ENCODE results near the gene CSAD. TPM values are rescaled to one million over a fixed set of nuclear protein-coding genes. Genes with fewer than 3 reads are reported as not detected.
A peak's percentile ranks its signal among the peaks of the same experiment; 100 is the strongest.

The CSAD gene
- total RNA-seq, 4 donors from 2014 or later: 4.1 to 67.6 (median 42.6) TPM

DNA sequence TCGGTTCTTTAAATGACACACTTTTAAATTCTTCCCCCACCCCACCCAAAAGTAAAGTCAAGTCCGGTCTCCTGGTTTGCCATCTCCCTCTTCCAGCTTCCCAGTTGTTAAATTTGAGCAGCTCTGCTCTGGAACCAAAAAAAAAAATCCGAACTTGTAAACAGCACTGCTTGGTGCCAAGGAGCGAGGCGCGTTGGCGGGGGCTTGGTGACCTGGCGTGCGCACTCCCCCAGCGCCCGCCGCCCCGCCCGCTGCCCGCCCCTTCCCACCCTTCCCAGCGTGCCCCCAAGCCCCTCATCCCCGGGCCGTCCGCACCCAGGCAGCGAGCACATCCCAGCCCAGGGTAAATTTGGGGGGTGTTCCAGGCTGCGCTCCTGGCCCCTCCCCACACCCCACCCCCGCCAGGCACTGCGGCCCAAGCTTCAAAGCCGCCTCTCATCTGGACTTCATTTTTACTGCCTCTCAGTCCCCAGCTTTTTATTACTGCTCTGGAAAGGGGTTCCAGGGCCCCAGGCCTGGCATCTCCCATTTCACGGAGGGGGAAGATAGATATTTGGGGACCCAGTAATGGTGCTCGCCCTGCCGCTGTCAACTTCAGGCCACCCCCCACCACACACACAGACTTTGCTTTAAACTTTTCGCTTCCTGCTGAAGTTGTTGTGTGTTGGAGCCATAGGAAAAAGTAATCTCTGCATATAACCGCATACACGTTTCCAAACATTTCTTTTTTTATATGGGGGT is 38.0 kb upstream of the CSAD start:
- H3K27ac ChIP-seq: peak overlapping the region; percentile 99
- peak overlapping the region; percentile 73 to 78 for H3K4me3 ChIP-seq
- intact Hi-C loops (cut with DNase I; ENCODE audit: low total_unique reads): loop anchor here (5.0 to 10.0 kb wide), 2 partner anchors 34 to 66 kb away; a partner anchor contains a TSS
- DNase-seq: no peak
- H3K27me3 ChIP-seq: no peaks in the 10 kb centered on the region
- H3K36me3 ChIP-seq: no peaks in the 10 kb centered on the region
- no peak for TF ChIP-seq POLR2A (IDR thresholded peaks at IDR 0.05)
- TF ChIP-seq CTCF (IDR thresholded peaks at IDR 0.05): no peak
- H3K9me3 ChIP-seq: no peaks in the 10 kb centered on the region
- H3K4me1 ChIP-seq: peaks cover 0 to 36% of the 10 kb centered on the region in 2 donors

GRCh38 chr12:53217931-53218307 is 37.2 kb upstream of the CSAD start:
- TF ChIP-seq POLR2A (IDR thresholded peaks at IDR 0.05) (no peak), CTCF (IDR thresholded peaks at IDR 0.05) (no peak)
- Histone ChIP-seq H3K27me3 (no peaks in the 10 kb centered on the region), H3K36me3 (no peaks in the 10 kb centered on the region), H3K4me3 (peak overlapping the region; percentile 73 to 78), H3K9me3 (no peaks in the 10 kb centered on the region), H3K4me1 (peaks cover 0 to 28% of the 10 kb centered on the region in 2 donors), H3K27ac (peak overlapping the region; percentile 99)
- intact Hi-C loops (cut with DNase I; ENCODE audit: low total_unique reads): loop anchor here (5.0 to 10.0 kb wide), 2 partner anchors 34 to 67 kb away; a partner anchor contains a TSS
- no peak for DNase-seq

DNA sequence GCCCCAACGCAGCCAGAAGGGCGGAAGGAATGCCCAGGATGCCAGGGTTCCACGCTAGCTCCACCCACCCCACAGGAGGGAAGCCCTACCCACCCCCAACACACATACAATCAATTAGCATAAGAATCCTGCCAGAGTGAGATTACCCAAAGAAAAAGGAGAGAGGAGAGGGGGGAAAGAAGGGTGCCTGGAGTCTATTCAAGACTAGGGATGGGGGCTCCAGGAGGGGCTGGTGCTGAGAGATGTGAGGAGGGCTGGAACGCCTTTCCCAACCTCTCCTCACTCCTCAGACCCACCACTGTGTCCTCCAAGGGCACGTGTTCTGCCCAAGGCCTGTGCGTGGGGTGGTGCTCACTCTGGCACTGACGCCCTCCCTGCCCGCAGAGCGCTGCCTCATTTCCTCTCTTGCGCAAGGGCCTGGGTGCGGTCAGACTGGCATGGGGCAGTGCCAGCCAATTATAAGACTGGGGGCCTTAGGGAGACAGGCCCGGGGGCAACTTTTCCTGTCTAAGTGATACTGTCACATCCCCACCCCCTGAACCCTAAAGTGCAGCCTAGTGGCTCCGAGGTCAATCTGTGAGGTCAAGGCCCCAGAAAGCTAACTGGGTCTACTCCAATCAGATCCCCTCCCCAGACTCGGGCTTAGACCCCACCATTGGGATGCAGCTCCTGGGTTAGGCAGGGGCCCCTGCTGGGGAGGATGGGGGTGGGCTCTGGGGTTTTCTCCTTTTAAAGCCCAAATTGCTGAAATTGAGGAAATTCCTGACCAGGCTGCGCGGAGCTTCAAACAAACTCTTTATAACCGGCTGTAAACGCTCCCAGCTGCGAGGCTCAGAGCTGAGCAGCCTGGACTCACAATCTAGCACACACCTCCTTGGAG is 36.6 kb upstream of the CSAD start:
- intact Hi-C loops (cut with DNase I; ENCODE audit: low total_unique reads): loop anchor here (5.0 to 10.0 kb wide), 2 partner anchors 35 to 68 kb away; a partner anchor contains a TSS
- Histone ChIP-seq H3K4me1 (peaks cover 0 to 22% of the 10 kb centered on the region in 2 donors), H3K27ac (peak overlapping the region; percentile 99), H3K27me3 (no peaks in the 10 kb centered on the region), H3K36me3 (no peaks in the 10 kb centered on the region), H3K4me3 (peak overlapping the region; percentile 73 to 78), H3K9me3 (no peaks in the 10 kb centered on the region)
- TF ChIP-seq CTCF (IDR thresholded peaks at IDR 0.05): no peak
- TF ChIP-seq POLR2A (IDR thresholded peaks at IDR 0.05): no peak
- DNase-seq: no peak

DNA sequence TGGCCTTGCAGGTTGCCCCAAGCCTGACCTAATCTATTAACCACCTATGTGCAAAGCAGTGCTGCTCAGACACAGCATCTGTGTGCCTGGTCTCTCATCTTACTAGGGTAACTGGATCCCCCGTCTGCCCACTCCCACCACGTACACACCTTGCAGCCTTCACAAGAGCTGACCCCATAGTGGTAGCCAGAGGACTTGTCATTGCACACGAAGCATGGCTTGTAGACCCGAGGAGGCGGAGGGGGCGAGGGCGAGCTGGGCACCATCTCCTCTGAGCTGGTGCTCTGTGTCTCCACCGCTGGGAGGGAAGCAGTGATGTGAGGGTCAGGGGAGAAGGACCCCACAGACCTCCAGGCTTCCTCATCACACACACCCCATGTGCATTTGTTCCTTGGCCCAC is 34.8 kb upstream of the CSAD start:
- Histone ChIP-seq H3K9me3 (no peaks in the 10 kb centered on the region), H3K27me3 (no peaks in the 10 kb centered on the region), H3K27ac (peak overlapping the region; percentile 37 to 40), H3K36me3 (no peaks in the 10 kb centered on the region), H3K4me3 (no peak overlapping the region), H3K4me1 (peaks cover 0 to 16% of the 10 kb centered on the region in 2 donors)
- DNase-seq: no peak
- no peak for TF ChIP-seq POLR2A (IDR thresholded peaks at IDR 0.05)
- no peak for TF ChIP-seq CTCF (IDR thresholded peaks at IDR 0.05)
- intact Hi-C loops (cut with DNase I; ENCODE audit: low total_unique reads): loop anchor here (5.0 to 10.0 kb wide), 2 partner anchors 37 to 69 kb away; a partner anchor contains a TSS

Measured in uterus (tissue), 4 donors.